HG02678 (cell line): ENCODE measurements around the gene PCDHA11.
"Not testable (repeated sequence)": the region's sequence is repeated elsewhere in the genome, so short reads cannot be mapped to it uniquely, and the experiment has no call there.

Source experiments
- ATAC-seq: cut with Tn5 transposase; IDR thresholded peaks from one replicate; pipeline ENCODE4 v1.9.1; 2021; ENCODE audit warnings: mild to moderate bottlenecking, moderate library complexity; ENCODE audit not compliant: unreplicated experiment

PCDHA11 gene

GRCh38 chr5:140868721-140869554 is at the start of gene PCDHA11:
PCDHA11 (plus strand) TSS chr5:140868957; CDS start chr5:140869104, 147 bp downstream.
- no peak for ATAC-seq

- ATAC-seq: no peak
Observed at GRCh38 chr5:140821375-140822280, 47.1 kb upstream of the PCDHA11 start, which contains the start of gene PCDHA5. PCDHA5 (plus strand) TSS chr5:140821613.

GRCh38 chr5:140822281-140822629 is 46.5 kb upstream of the PCDHA11 start:
- no peak for ATAC-seq

- ATAC-seq: not testable (repeated sequence)
Observed at GRCh38 chr5:140822969-140823368, 45.8 kb upstream of the PCDHA11 start.

GRCh38 chr5:140823475-140823874 is 45.3 kb upstream of the PCDHA11 start:
- no peak for ATAC-seq

GRCh38 chr5:140827704-140828361 is 40.9 kb upstream of the PCDHA11 start, which contains the start of gene PCDHA6:
PCDHA6 (plus strand) TSS chr5:140827960; CDS start chr5:140828092, 132 bp downstream.
- ATAC-seq: no peak

GRCh38 chr5:140828362-140828737 is 40.4 kb upstream of the PCDHA11 start:
- no peak for ATAC-seq

GRCh38 chr5:140829511-140830501 is 39.0 kb upstream of the PCDHA11 start:
- ATAC-seq: not testable (repeated sequence)

- no peak for ATAC-seq
Observed at GRCh38 chr5:140833993-140834392, 34.8 kb upstream of the PCDHA11 start, which contains the start of gene PCDHA7. PCDHA7 (plus strand) TSS chr5:140834269; CDS start chr5:140834384, 115 bp downstream.

GRCh38 chr5:140834439-140835008 is 34.2 kb upstream of the PCDHA11 start:
- ATAC-seq: not testable (repeated sequence)

GRCh38 chr5:140835622-140836510 is 32.9 kb upstream of the PCDHA11 start:
- ATAC-seq: no peak

- ATAC-seq: no peak
Observed at GRCh38 chr5:140840978-140841962, 27.5 kb upstream of the PCDHA11 start, which contains the start of gene PCDHA8. PCDHA8 (plus strand) TSS chr5:140841187; CDS start chr5:140841322, 135 bp downstream.

- ATAC-seq: no peak
Observed at GRCh38 chr5:140842798-140843733, 25.7 kb upstream of the PCDHA11 start.

GRCh38 chr5:140848139-140849102 is 20.3 kb upstream of the PCDHA11 start, which contains the start of gene PCDHA9:
PCDHA9 (plus strand) TSS chr5:140848382; CDS start chr5:140848496, 114 bp downstream.
- not testable (repeated sequence) for ATAC-seq
